SK-N-SH (cell line): ENCODE results near the gene C1orf50. TPM values are rescaled to one million over a fixed set of nuclear protein-coding genes. Genes with fewer than 3 reads are reported as not detected.

Experiments
- CTCF ChIA-PET: fragments of 300-600, 350-600 bp; formaldehyde crosslinking; extraction: SDS; loops from one replicate; lab custom pipeline; 2021; lab: Yijun Ruan, JAX
- POLR2A ChIA-PET: fragments of 350-600 bp; sonication (Branson Sonifier 250); formaldehyde crosslinking; extraction: SDS; loops from one replicate; lab custom pipeline; 2020; ENCODE audit warnings: antibody characterized with exemption, inconsistent platforms; lab: Yijun Ruan, JAX
- DNase-seq: peaks from one replicate; pipeline ENCODE4 v3.0.0; 2012
- H2AFZ ChIP-seq: fragments of 200-600 bp; sonication (generic); 2 replicates; pipeline ENCODE4 v1.8.1; 2016; ENCODE audit warnings: antibody characterized with exemption, mild to moderate bottlenecking, low read depth
- H3F3A ChIP-seq: fragments of 200-600 bp; sonication (generic); replicated peaks from 2 replicates; pipeline ENCODE3; 2016; ENCODE audit warnings: antibody characterized with exemption, mild to moderate bottlenecking; ENCODE audit not compliant: insufficient read depth
- H3K27ac ChIP-seq, 2 experiments: fragments of 200-500 bp in 1 of 2; fragments of 200-600 bp in 1 of 2; sonication (Bioruptor generic) in 1 of 2; sonication (generic), shearing (Covaris generic) in 1 of 2; 2 replicates each; pipeline versions ENCODE4 v1.5.1 to v1.6.1; 2014 to 2016; ENCODE audit warnings: low read depth in 2 of 2, inconsistent platforms in 1 of 2, low read length in 1 of 2, mild to moderate bottlenecking in 1 of 2, mixed read lengths in 1 of 2
- H3K27me3 ChIP-seq: fragments of 200-600 bp; sonication (generic), shearing (Covaris generic); 2 replicates; pipeline ENCODE4 v1.6.1; 2016; ENCODE audit warnings: mixed run types; ENCODE audit not compliant: insufficient read depth
- H3K36me3 ChIP-seq, 2 experiments: fragments of 200-500 bp in 1 of 2; fragments of 200-600 bp in 1 of 2; sonication (Bioruptor generic) in 1 of 2; sonication (generic) in 1 of 2; replicated peaks in 1 of 2; 2 replicates each; pipeline versions ENCODE3 to v1.5.1; 2014 to 2016; ENCODE audit warnings: low read length in 1 of 2, mild to moderate bottlenecking in 1 of 2; ENCODE audit not compliant: insufficient read depth in 2 of 2, control insufficient read depth in 1 of 2
- H3K4me1 ChIP-seq, 2 experiments: fragments of 200-500 bp in 1 of 2; fragments of 200-600 bp in 1 of 2; sonication (Bioruptor generic) in 1 of 2; sonication (generic), shearing (Covaris generic) in 1 of 2; 2 replicates each; pipeline versions ENCODE4 v1.5.1 to v1.6.1; 2014 to 2016; ENCODE audit warnings: low read depth in 1 of 2, low read length in 1 of 2, mixed run types in 1 of 2; ENCODE audit not compliant: insufficient read depth in 2 of 2, control insufficient read depth in 1 of 2
- H3K4me2 ChIP-seq: fragments of 200-600 bp; sonication (generic), shearing (Covaris generic); 2 replicates; pipeline ENCODE4 v1.6.1; 2017; ENCODE audit warnings: mixed run types
- H3K4me3 ChIP-seq, 2 experiments: fragments of 200-500 bp in 1 of 2; fragments of 200-600 bp in 1 of 2; sonication (Bioruptor generic) in 1 of 2; sonication (generic), shearing (Covaris generic) in 1 of 2; 2 replicates each; pipeline versions ENCODE4 v1.5.1 to v1.8.1; 2014 to 2016; ENCODE audit warnings: low read depth in 2 of 2, inconsistent platforms in 1 of 2, low read length in 1 of 2, mild to moderate bottlenecking in 1 of 2, mixed read lengths in 1 of 2, moderate library complexity in 1 of 2
- H3K79me2 ChIP-seq: fragments of 200-600 bp; sonication (generic); 2 replicates; pipeline ENCODE4 v1.8.1; 2017; ENCODE audit warnings: mild to moderate bottlenecking; ENCODE audit not compliant: insufficient read depth
- H3K9ac ChIP-seq: fragments of 200-600 bp; sonication (generic); 2 replicates; pipeline ENCODE4 v1.6.1; 2017; ENCODE audit warnings: mixed run types
- H3K9me2 ChIP-seq: fragments of 200-600 bp; sonication (generic); 2 replicates; pipeline ENCODE4 v1.6.1; 2017; ENCODE audit warnings: mixed run types
- H3K9me3 ChIP-seq: fragments of 200-600 bp; sonication (generic); 2 replicates; pipeline ENCODE4 v1.6.1; 2017; ENCODE audit warnings: mixed run types, mild to moderate bottlenecking, moderate library complexity
- H4K20me1 ChIP-seq: fragments of 200-600 bp; sonication (generic); 2 replicates; pipeline ENCODE4 v1.6.1; 2017; ENCODE audit warnings: mild to moderate bottlenecking, mixed run types; ENCODE audit not compliant: insufficient read depth
- ELF1 ChIP-seq: IDR thresholded peaks from 2 replicates; pipeline ENCODE4 v1.4.0; 2012
- EP300 ChIP-seq, 2 experiments: IDR thresholded peaks; 2 replicates each; pipeline versions ENCODE4 v1.4.0 to v1.6.1; 2012; ENCODE audit warnings: borderline replicate concordance in 1 of 2, low read depth in 1 of 2, low read length in 1 of 2
- FOSL2 ChIP-seq: IDR thresholded peaks from 2 replicates; pipeline ENCODE4 v1.4.0; 2012; ENCODE audit warnings: low read depth, mild to moderate bottlenecking, moderate library complexity, borderline replicate concordance
- GABPA ChIP-seq: IDR thresholded peaks from 2 replicates; pipeline ENCODE4 v1.4.0; 2012; ENCODE audit warnings: low read depth, mild to moderate bottlenecking
- GATA2 ChIP-seq: sonication (generic); formaldehyde crosslinking; IDR thresholded peaks from 2 replicates; pipeline ENCODE4 v1.5.0; 2020; ENCODE audit warnings: mild to moderate bottlenecking, missing genetic modification reagents
- JUND ChIP-seq: IDR thresholded peaks from 2 replicates; pipeline ENCODE4 v1.4.0; 2012
- MEF2A ChIP-seq: IDR thresholded peaks from 2 replicates; pipeline ENCODE4 v1.4.0; 2012; ENCODE audit warnings: low read depth, borderline replicate concordance
- RAD21 ChIP-seq: IDR thresholded peaks from 2 replicates; pipeline ENCODE4 v1.6.1; 2012; ENCODE audit warnings: mild to moderate bottlenecking, low read length
- RCOR1 ChIP-seq: fragments of 150-350 bp; IDR thresholded peaks from 2 replicates; pipeline ENCODE4 v1.6.1; 2017; ENCODE audit warnings: antibody characterized with exemption, low read length
- RXRA ChIP-seq: IDR thresholded peaks from 2 replicates; pipeline ENCODE4 v1.4.0; 2012; ENCODE audit warnings: low read depth, mild to moderate bottlenecking, borderline replicate concordance
- SIN3A ChIP-seq: IDR thresholded peaks from 2 replicates; pipeline ENCODE4 v1.6.1; 2012; ENCODE audit warnings: low read depth, mild to moderate bottlenecking, low read length, moderate library complexity, borderline replicate concordance
- SMC3 ChIP-seq: IDR thresholded peaks from 2 replicates; pipeline ENCODE4 v1.6.1; 2012; ENCODE audit warnings: low read depth, low read length, improper control_type of control experiment
- TEAD4 ChIP-seq: IDR thresholded peaks from 2 replicates; pipeline ENCODE4 v1.4.0; 2012; ENCODE audit warnings: mild to moderate bottlenecking, borderline replicate concordance; ENCODE audit not compliant: insufficient read depth
- YY1 ChIP-seq: IDR thresholded peaks from 2 replicates; pipeline ENCODE4 v1.4.0; 2012; ENCODE audit warnings: low read depth, mild to moderate bottlenecking
- WGBS: methylation state at CpG from one replicate; pipeline ENCODE4 v1.1.6; 2017; ENCODE audit warnings: low lambda C conversion rate; 5-methylcytosine and 5-hydroxymethylcytosine counted together
- polyA plus RNA-seq, 3 experiments: library from polyadenylated mRNA; depleted of rRNA; stranded (reverse); fragments of >200 nt; gene quantifications; 2 replicates each; pipeline ENCODE4 v1.2.3, GENCODE V29; 2012
- TF ChIP-seq, protein P1 (sequence below): fragments of 200-600 bp; sonication (generic); IDR thresholded peaks from 2 replicates; pipeline ENCODE4 v1.6.1; 2017; ENCODE audit warnings: antibody characterized with exemption, mild to moderate bottlenecking, moderate library complexity
- TF ChIP-seq, protein P2 (sequence below): IDR thresholded peaks from 2 replicates; pipeline ENCODE4 v1.6.1; 2012; ENCODE audit warnings: mild to moderate bottlenecking, low read depth, low read length, moderate library complexity
- TF ChIP-seq, protein P3 (sequence below): IDR thresholded peaks from 2 replicates; pipeline ENCODE4 v1.4.0; 2012; ENCODE audit warnings: low read depth
- TF ChIP-seq, protein P4 (sequence below): fragments of 150-350 bp; IDR thresholded peaks from 2 replicates; pipeline ENCODE4 v1.6.1; 2017; ENCODE audit warnings: antibody characterized with exemption, low read length, low read depth, borderline replicate concordance
- TF ChIP-seq, protein P5 (sequence below): fragments of 150-350 bp; IDR thresholded peaks from 2 replicates; pipeline ENCODE4 v1.6.1; 2016; ENCODE audit warnings: mild to moderate bottlenecking, low read depth, low read length
- TF ChIP-seq, protein P6 (sequence below): IDR thresholded peaks from 2 replicates; pipeline ENCODE4 v1.4.0; 2012; ENCODE audit warnings: low read depth, borderline replicate concordance

C1orf50 gene
- polyA plus RNA-seq, 1 of the 3 experiments (the other 2 are of a cell fraction) = 2.6 TPM

DNA sequence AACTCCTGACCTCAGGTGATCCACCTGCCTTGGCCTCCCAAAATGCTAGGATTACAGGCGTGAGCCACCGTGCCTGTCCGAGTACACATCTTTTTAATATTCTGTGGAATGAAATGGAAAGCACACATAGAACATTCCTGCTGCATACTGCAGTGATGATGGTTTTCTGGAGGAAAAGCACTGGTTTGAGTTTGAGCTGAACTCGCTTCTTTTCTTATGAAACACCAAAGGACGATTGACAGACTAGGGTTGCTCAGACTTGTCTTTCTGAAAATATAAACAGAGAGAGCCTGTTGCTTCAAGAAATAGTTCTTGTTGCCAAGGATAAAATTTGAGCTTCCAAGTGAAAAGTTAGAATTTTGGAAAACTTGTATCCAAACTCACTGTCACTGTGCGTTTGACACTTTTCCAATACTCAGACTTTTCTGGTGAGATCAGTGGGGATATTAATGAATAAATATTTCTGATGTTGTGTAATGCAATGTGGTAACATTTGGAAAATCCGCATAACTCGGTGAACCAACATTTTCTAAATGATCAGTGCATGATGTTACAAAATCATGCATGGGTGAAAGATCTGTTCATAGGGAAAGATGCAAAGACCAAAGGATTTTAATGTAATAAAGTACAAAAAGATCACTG lies 34.9 kb downstream of the C1orf50 start:
- Histone ChIP-seq H3K36me3 (no peaks in the 10 kb centered on the region), H3K27ac (no peak overlapping the region), H2AFZ (no peak overlapping the region), H3K4me2 (no peak overlapping the region), H3K79me2 (no peaks in the 10 kb centered on the region), H3K4me1 (no peaks in the 10 kb centered on the region), H3K27me3 (no peaks in the 10 kb centered on the region), H3K9me2 (no peaks in the 10 kb centered on the region), H3K4me3 (no peak overlapping the region), H4K20me1 (no peaks in the 10 kb centered on the region), H3F3A (no peaks in the 10 kb centered on the region), H3K9ac (no peak overlapping the region), H3K9me3 (no peaks in the 10 kb centered on the region)
- POLR2A ChIA-PET = interaction anchor here (0.7 kb wide), 1 partner anchor 63 kb away, joined by 4 read pairs; no protein-coding TSS in a partner anchor
- CTCF ChIA-PET = interaction anchor here (1.9 kb wide), 1 partner anchor 14 kb away, joined by 4 read pairs; no protein-coding TSS in a partner anchor
- TF ChIP-seq RXRA = no peak
- TF ChIP-seq, protein P1, sequence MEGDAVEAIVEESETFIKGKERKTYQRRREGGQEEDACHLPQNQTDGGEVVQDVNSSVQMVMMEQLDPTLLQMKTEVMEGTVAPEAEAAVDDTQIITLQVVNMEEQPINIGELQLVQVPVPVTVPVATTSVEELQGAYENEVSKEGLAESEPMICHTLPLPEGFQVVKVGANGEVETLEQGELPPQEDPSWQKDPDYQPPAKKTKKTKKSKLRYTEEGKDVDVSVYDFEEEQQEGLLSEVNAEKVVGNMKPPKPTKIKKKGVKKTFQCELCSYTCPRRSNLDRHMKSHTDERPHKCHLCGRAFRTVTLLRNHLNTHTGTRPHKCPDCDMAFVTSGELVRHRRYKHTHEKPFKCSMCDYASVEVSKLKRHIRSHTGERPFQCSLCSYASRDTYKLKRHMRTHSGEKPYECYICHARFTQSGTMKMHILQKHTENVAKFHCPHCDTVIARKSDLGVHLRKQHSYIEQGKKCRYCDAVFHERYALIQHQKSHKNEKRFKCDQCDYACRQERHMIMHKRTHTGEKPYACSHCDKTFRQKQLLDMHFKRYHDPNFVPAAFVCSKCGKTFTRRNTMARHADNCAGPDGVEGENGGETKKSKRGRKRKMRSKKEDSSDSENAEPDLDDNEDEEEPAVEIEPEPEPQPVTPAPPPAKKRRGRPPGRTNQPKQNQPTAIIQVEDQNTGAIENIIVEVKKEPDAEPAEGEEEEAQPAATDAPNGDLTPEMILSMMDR = no peak
- TF ChIP-seq RCOR1 = no peak
- TF ChIP-seq GABPA = no peak
- TF ChIP-seq, protein P2, sequence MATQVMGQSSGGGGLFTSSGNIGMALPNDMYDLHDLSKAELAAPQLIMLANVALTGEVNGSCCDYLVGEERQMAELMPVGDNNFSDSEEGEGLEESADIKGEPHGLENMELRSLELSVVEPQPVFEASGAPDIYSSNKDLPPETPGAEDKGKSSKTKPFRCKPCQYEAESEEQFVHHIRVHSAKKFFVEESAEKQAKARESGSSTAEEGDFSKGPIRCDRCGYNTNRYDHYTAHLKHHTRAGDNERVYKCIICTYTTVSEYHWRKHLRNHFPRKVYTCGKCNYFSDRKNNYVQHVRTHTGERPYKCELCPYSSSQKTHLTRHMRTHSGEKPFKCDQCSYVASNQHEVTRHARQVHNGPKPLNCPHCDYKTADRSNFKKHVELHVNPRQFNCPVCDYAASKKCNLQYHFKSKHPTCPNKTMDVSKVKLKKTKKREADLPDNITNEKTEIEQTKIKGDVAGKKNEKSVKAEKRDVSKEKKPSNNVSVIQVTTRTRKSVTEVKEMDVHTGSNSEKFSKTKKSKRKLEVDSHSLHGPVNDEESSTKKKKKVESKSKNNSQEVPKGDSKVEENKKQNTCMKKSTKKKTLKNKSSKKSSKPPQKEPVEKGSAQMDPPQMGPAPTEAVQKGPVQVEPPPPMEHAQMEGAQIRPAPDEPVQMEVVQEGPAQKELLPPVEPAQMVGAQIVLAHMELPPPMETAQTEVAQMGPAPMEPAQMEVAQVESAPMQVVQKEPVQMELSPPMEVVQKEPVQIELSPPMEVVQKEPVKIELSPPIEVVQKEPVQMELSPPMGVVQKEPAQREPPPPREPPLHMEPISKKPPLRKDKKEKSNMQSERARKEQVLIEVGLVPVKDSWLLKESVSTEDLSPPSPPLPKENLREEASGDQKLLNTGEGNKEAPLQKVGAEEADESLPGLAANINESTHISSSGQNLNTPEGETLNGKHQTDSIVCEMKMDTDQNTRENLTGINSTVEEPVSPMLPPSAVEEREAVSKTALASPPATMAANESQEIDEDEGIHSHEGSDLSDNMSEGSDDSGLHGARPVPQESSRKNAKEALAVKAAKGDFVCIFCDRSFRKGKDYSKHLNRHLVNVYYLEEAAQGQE = no peak
- no peak for TF ChIP-seq TEAD4
- no peak for TF ChIP-seq MEF2A
- TF ChIP-seq YY1 = no peak
- TF ChIP-seq RAD21 = no peak
- TF ChIP-seq, protein P3, sequence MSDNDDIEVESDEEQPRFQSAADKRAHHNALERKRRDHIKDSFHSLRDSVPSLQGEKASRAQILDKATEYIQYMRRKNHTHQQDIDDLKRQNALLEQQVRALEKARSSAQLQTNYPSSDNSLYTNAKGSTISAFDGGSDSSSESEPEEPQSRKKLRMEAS = no peak
- TF ChIP-seq SMC3 = no peak
- TF ChIP-seq GATA2 = no peak
- TF ChIP-seq, protein P4, sequence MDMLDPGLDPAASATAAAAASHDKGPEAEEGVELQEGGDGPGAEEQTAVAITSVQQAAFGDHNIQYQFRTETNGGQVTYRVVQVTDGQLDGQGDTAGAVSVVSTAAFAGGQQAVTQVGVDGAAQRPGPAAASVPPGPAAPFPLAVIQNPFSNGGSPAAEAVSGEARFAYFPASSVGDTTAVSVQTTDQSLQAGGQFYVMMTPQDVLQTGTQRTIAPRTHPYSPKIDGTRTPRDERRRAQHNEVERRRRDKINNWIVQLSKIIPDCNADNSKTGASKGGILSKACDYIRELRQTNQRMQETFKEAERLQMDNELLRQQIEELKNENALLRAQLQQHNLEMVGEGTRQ = no peak
- no peak for TF ChIP-seq FOSL2
- no peak for TF ChIP-seq ELF1
- TF ChIP-seq, protein P5, sequence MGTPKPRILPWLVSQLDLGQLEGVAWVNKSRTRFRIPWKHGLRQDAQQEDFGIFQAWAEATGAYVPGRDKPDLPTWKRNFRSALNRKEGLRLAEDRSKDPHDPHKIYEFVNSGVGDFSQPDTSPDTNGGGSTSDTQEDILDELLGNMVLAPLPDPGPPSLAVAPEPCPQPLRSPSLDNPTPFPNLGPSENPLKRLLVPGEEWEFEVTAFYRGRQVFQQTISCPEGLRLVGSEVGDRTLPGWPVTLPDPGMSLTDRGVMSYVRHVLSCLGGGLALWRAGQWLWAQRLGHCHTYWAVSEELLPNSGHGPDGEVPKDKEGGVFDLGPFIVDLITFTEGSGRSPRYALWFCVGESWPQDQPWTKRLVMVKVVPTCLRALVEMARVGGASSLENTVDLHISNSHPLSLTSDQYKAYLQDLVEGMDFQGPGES = no peak
- no peak for TF ChIP-seq EP300 (IDR thresholded peaks at IDR 0.05; ENCODE audit: borderline replicate concordance in 1 of 2, low read depth in 1 of 2, low read length in 1 of 2)
- TF ChIP-seq, protein P6, sequence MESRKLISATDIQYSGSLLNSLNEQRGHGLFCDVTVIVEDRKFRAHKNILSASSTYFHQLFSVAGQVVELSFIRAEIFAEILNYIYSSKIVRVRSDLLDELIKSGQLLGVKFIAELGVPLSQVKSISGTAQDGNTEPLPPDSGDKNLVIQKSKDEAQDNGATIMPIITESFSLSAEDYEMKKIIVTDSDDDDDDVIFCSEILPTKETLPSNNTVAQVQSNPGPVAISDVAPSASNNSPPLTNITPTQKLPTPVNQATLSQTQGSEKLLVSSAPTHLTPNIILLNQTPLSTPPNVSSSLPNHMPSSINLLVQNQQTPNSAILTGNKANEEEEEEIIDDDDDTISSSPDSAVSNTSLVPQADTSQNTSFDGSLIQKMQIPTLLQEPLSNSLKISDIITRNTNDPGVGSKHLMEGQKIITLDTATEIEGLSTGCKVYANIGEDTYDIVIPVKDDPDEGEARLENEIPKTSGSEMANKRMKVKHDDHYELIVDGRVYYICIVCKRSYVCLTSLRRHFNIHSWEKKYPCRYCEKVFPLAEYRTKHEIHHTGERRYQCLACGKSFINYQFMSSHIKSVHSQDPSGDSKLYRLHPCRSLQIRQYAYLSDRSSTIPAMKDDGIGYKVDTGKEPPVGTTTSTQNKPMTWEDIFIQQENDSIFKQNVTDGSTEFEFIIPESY = no peak
- no peak for TF ChIP-seq SIN3A
- TF ChIP-seq JUND = no peak
- no peak for DNase-seq
- 92% methylated on average over 8 of the region's 8 CpGs for WGBS
